ENCODE measurements around the gene GATAD2A.
A peak's percentile ranks its signal among the peaks of the same experiment; 100 is the strongest.

Gene GATAD2A

GRCh38 chr19:19492026-19492610, 86.6 kb downstream of the GATAD2A start:
- no peak overlapping the region for H3K4me2 ChIP-seq (ENCODE audit: low read length)

GRCh38 chr19:19493841-19494546, 88.5 kb downstream of the GATAD2A start:
- WGBS (ENCODE audit: extremely low coverage, insufficient coverage, insufficient read length) = no CpG with 5 or more reads among the region's 15 CpGs
- no peak overlapping the region for H3K4ac ChIP-seq (ENCODE audit: low read depth, low read length)
- H4K12ac ChIP-seq (ENCODE audit: low read depth, low read length) = no peak overlapping the region
- no peak overlapping the region for H3K14ac ChIP-seq (ENCODE audit: low read length)
- no peak overlapping the region for H3K4me3 ChIP-seq (ENCODE audit: low read depth, low read length)
- no peaks in the 10 kb centered on the region for H3K27me3 ChIP-seq (ENCODE audit: insufficient read depth, low read length)
- H3K4me1 ChIP-seq (ENCODE audit: control insufficient read depth in 1 of 2, insufficient read depth in 2 of 2, low read length in 2 of 2) = peaks cover 8 to 11% of the 10 kb centered on the region in 2 experiments
- no peaks in the 10 kb centered on the region for H3K79me2 ChIP-seq (ENCODE audit: control insufficient read depth, insufficient read depth, low read length, poor library complexity)
- H2BK12ac ChIP-seq (ENCODE audit: low read length) = no peak overlapping the region
- peaks cover 5% of the 10 kb centered on the region for H3K79me1 ChIP-seq (ENCODE audit: low read length)
- no peak overlapping the region for H3K23ac ChIP-seq (ENCODE audit: low read length)
- H3K4me2 ChIP-seq (ENCODE audit: low read length) = no peak overlapping the region
- H3K36me3 ChIP-seq (ENCODE audit: control insufficient read depth in 1 of 2, insufficient read depth in 2 of 2, low read length in 2 of 2) = peaks cover 73 to 74% of the 10 kb centered on the region in 2 experiments
- H3K9ac ChIP-seq (ENCODE audit: low read length) = no peak overlapping the region
- H2BK120ac ChIP-seq (ENCODE audit: insufficient read depth, low read length, poor library complexity) = no peak overlapping the region
- H4K8ac ChIP-seq (ENCODE audit: low read depth, low read length) = no peak overlapping the region
- no peak overlapping the region for H2AK5ac ChIP-seq (ENCODE audit: low read length)
- no peak overlapping the region for H2BK5ac ChIP-seq (ENCODE audit: low read depth, low read length, poor library complexity)
- H3K27ac ChIP-seq (ENCODE audit: low read depth, low read length) = no peak overlapping the region
- H4K91ac ChIP-seq (ENCODE audit: low read depth, low read length) = no peak overlapping the region
- H3K18ac ChIP-seq (ENCODE audit: low read length) = no peak overlapping the region
- H2AFZ ChIP-seq (ENCODE audit: insufficient read depth, low read length, poor library complexity) = no peak overlapping the region
- H3K9me3 ChIP-seq (ENCODE audit: insufficient read depth, low read depth, low read length) = peaks cover 1% of the 10 kb centered on the region
- no peak for DNase-seq

More at GRCh38 chr19:19492026-19492610, 86.6 kb downstream of the GATAD2A start:
- Histone ChIP-seq H4K8ac (ENCODE audit: low read depth, low read length) (no peak overlapping the region), H2BK5ac (ENCODE audit: low read depth, low read length, poor library complexity) (no peak overlapping the region), H3K79me1 (ENCODE audit: low read length) (peaks cover 9% of the 10 kb centered on the region), H3K27ac (ENCODE audit: low read depth, low read length) (no peak overlapping the region), H3K36me3 (ENCODE audit: control insufficient read depth in 1 of 2, insufficient read depth in 2 of 2, low read length in 2 of 2) (peaks cover 55 to 56% of the 10 kb centered on the region in 2 experiments), H3K4me1 (ENCODE audit: control insufficient read depth in 1 of 2, insufficient read depth in 2 of 2, low read length in 2 of 2) (peaks cover 24 to 28% of the 10 kb centered on the region in 2 experiments), H4K91ac (ENCODE audit: low read depth, low read length) (no peak overlapping the region), H3K9me3 (ENCODE audit: insufficient read depth, low read depth, low read length) (peaks cover 1% of the 10 kb centered on the region), H3K79me2 (ENCODE audit: control insufficient read depth, insufficient read depth, low read length, poor library complexity) (peaks cover 5% of the 10 kb centered on the region), H2BK12ac (ENCODE audit: low read length) (no peak overlapping the region), H3K9ac (ENCODE audit: low read length) (no peak overlapping the region), H2AFZ (ENCODE audit: insufficient read depth, low read length, poor library complexity) (no peak overlapping the region), H3K18ac (ENCODE audit: low read length) (peak overlapping the region; percentile 37), H4K12ac (ENCODE audit: low read depth, low read length) (no peak overlapping the region), H3K4me3 (ENCODE audit: low read depth, low read length) (no peak overlapping the region), H3K14ac (ENCODE audit: low read length) (no peak overlapping the region), H3K27me3 (ENCODE audit: insufficient read depth, low read length) (no peaks in the 10 kb centered on the region), H3K4ac (ENCODE audit: low read depth, low read length) (no peak overlapping the region), H3K23ac (ENCODE audit: low read length) (no peak overlapping the region), H2BK120ac (ENCODE audit: insufficient read depth, low read length, poor library complexity) (no peak overlapping the region), H2AK5ac (ENCODE audit: low read length) (no peak overlapping the region)
- WGBS (ENCODE audit: extremely low coverage, insufficient coverage, insufficient read length) = no CpG with 5 or more reads among the region's 21 CpGs
- no peak for DNase-seq

GRCh38 chr19:19495614-19496603, 90.4 kb downstream of the GATAD2A start:
- peaks cover 3% of the 10 kb centered on the region for H3K9me3 ChIP-seq (ENCODE audit: insufficient read depth, low read depth, low read length)
- H3K27me3 ChIP-seq (ENCODE audit: insufficient read depth, low read length) = no peaks in the 10 kb centered on the region
- H3K18ac ChIP-seq (ENCODE audit: low read length) = peak overlapping the region; percentile 9
- H4K91ac ChIP-seq (ENCODE audit: low read depth, low read length) = no peak overlapping the region
- no peak overlapping the region for H3K14ac ChIP-seq (ENCODE audit: low read length)
- no peak overlapping the region for H2BK12ac ChIP-seq (ENCODE audit: low read length)
- H4K8ac ChIP-seq (ENCODE audit: low read depth, low read length) = no peak overlapping the region
- no peak for DNase-seq
- H3K4me1 ChIP-seq (ENCODE audit: control insufficient read depth in 1 of 2, insufficient read depth in 2 of 2, low read length in 2 of 2) = no peaks in the 10 kb centered on the region
- no peak overlapping the region for H3K23ac ChIP-seq (ENCODE audit: low read length)
- no peaks in the 10 kb centered on the region for H3K79me1 ChIP-seq (ENCODE audit: low read length)
- no peak overlapping the region for H2AK5ac ChIP-seq (ENCODE audit: low read length)
- H3K9ac ChIP-seq (ENCODE audit: low read length) = no peak overlapping the region
- no peak overlapping the region for H2BK5ac ChIP-seq (ENCODE audit: low read depth, low read length, poor library complexity)
- no peak overlapping the region for H2AFZ ChIP-seq (ENCODE audit: insufficient read depth, low read length, poor library complexity)
- H2BK120ac ChIP-seq (ENCODE audit: insufficient read depth, low read length, poor library complexity) = no peak overlapping the region
- no peak overlapping the region for H4K12ac ChIP-seq (ENCODE audit: low read depth, low read length)
- H3K79me2 ChIP-seq (ENCODE audit: control insufficient read depth, insufficient read depth, low read length, poor library complexity) = no peaks in the 10 kb centered on the region
- no CpG with 5 or more reads among the region's 30 CpGs for WGBS (ENCODE audit: extremely low coverage, insufficient coverage, insufficient read length)
- H3K4me3 ChIP-seq (ENCODE audit: low read depth, low read length) = no peak overlapping the region
- no peak overlapping the region for H3K4me2 ChIP-seq (ENCODE audit: low read length)
- H3K36me3 ChIP-seq (ENCODE audit: control insufficient read depth in 1 of 2, insufficient read depth in 2 of 2, low read length in 2 of 2) = peaks cover 90 to 91% of the 10 kb centered on the region in 2 experiments
- no peak overlapping the region for H3K4ac ChIP-seq (ENCODE audit: low read depth, low read length)
- H3K27ac ChIP-seq (ENCODE audit: low read depth, low read length) = no peak overlapping the region

GRCh38 chr19:19498255-19498991, 92.9 kb downstream of the GATAD2A start:
- Histone ChIP-seq H2BK120ac (ENCODE audit: insufficient read depth, low read length, poor library complexity) (no peak overlapping the region), H3K79me1 (ENCODE audit: low read length) (no peaks in the 10 kb centered on the region), H2AK5ac (ENCODE audit: low read length) (no peak overlapping the region), H3K4ac (ENCODE audit: low read depth, low read length) (no peak overlapping the region), H4K91ac (ENCODE audit: low read depth, low read length) (no peak overlapping the region), H3K9me3 (ENCODE audit: insufficient read depth, low read depth, low read length) (peaks cover 3% of the 10 kb centered on the region), H2BK12ac (ENCODE audit: low read length) (no peak overlapping the region), H3K4me2 (ENCODE audit: low read length) (no peak overlapping the region), H3K23ac (ENCODE audit: low read length) (no peak overlapping the region), H3K36me3 (ENCODE audit: control insufficient read depth in 1 of 2, insufficient read depth in 2 of 2, low read length in 2 of 2) (peaks cover 92 to 93% of the 10 kb centered on the region in 2 experiments), H3K27ac (ENCODE audit: low read depth, low read length) (no peak overlapping the region), H4K12ac (ENCODE audit: low read depth, low read length) (no peak overlapping the region), H4K8ac (ENCODE audit: low read depth, low read length) (no peak overlapping the region), H3K18ac (ENCODE audit: low read length) (no peak overlapping the region), H3K27me3 (ENCODE audit: insufficient read depth, low read length) (no peaks in the 10 kb centered on the region), H3K4me1 (ENCODE audit: control insufficient read depth in 1 of 2, insufficient read depth in 2 of 2, low read length in 2 of 2) (no peaks in the 10 kb centered on the region), H3K79me2 (ENCODE audit: control insufficient read depth, insufficient read depth, low read length, poor library complexity) (no peaks in the 10 kb centered on the region), H3K14ac (ENCODE audit: low read length) (no peak overlapping the region), H2BK5ac (ENCODE audit: low read depth, low read length, poor library complexity) (no peak overlapping the region), H3K9ac (ENCODE audit: low read length) (no peak overlapping the region), H3K4me3 (ENCODE audit: low read depth, low read length) (no peak overlapping the region), H2AFZ (ENCODE audit: insufficient read depth, low read length, poor library complexity) (no peak overlapping the region)
- WGBS (ENCODE audit: extremely low coverage, insufficient coverage, insufficient read length) = no CpG with 5 or more reads among the region's 33 CpGs
- no peak for DNase-seq

All from trophoblast cell (in vitro differentiated cells and primary cell).